MG63 (cell line): ENCODE measurements around the gene MED13. TPM values are rescaled to one million over a fixed set of nuclear protein-coding genes. Genes with fewer than 3 reads are reported as not detected.

Source experiments
- DNase-seq: peaks from one replicate; pipeline ENCODE4 v3.0.0-alpha.2; 2020
- H3K27me3 ChIP-seq: fragments of 250-450 bp; sonication (Bioruptor Pico); 2 replicates; pipeline ENCODE4 v1.5.1; 2020; ENCODE audit warnings: mild to moderate bottlenecking, moderate library complexity
- H3K36me3 ChIP-seq: fragments of 250-450 bp; sonication (Bioruptor Pico); 2 replicates; pipeline ENCODE4 v1.5.1; 2020; ENCODE audit warnings: mild to moderate bottlenecking, moderate library complexity
- H3K4me3 ChIP-seq: fragments of 250-450 bp; sonication (Bioruptor Pico); 2 replicates; pipeline ENCODE4 v1.5.1; 2020; ENCODE audit warnings: mild to moderate bottlenecking, moderate library complexity
- H3K9me3 ChIP-seq: fragments of 250-450 bp; sonication (Bioruptor Pico); 2 replicates; pipeline ENCODE4 v1.5.1; 2020; ENCODE audit warnings: mild to moderate bottlenecking, moderate library complexity
- total RNA-seq: library from RNA; depleted of rRNA; stranded (reverse); fragments of >200 nt; shearing (Covaris generic); gene quantifications from 2 replicates; pipeline ENCODE4 v1.2.3, GENCODE V29; 2014; ENCODE audit warnings: low replicate concordance; rRNA removed

Gene MED13, protein sequence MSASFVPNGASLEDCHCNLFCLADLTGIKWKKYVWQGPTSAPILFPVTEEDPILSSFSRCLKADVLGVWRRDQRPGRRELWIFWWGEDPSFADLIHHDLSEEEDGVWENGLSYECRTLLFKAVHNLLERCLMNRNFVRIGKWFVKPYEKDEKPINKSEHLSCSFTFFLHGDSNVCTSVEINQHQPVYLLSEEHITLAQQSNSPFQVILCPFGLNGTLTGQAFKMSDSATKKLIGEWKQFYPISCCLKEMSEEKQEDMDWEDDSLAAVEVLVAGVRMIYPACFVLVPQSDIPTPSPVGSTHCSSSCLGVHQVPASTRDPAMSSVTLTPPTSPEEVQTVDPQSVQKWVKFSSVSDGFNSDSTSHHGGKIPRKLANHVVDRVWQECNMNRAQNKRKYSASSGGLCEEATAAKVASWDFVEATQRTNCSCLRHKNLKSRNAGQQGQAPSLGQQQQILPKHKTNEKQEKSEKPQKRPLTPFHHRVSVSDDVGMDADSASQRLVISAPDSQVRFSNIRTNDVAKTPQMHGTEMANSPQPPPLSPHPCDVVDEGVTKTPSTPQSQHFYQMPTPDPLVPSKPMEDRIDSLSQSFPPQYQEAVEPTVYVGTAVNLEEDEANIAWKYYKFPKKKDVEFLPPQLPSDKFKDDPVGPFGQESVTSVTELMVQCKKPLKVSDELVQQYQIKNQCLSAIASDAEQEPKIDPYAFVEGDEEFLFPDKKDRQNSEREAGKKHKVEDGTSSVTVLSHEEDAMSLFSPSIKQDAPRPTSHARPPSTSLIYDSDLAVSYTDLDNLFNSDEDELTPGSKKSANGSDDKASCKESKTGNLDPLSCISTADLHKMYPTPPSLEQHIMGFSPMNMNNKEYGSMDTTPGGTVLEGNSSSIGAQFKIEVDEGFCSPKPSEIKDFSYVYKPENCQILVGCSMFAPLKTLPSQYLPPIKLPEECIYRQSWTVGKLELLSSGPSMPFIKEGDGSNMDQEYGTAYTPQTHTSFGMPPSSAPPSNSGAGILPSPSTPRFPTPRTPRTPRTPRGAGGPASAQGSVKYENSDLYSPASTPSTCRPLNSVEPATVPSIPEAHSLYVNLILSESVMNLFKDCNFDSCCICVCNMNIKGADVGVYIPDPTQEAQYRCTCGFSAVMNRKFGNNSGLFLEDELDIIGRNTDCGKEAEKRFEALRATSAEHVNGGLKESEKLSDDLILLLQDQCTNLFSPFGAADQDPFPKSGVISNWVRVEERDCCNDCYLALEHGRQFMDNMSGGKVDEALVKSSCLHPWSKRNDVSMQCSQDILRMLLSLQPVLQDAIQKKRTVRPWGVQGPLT (N-terminal part only)
- total RNA-seq: 13.8 and 21.3 TPM in 2 replicates

DNA sequence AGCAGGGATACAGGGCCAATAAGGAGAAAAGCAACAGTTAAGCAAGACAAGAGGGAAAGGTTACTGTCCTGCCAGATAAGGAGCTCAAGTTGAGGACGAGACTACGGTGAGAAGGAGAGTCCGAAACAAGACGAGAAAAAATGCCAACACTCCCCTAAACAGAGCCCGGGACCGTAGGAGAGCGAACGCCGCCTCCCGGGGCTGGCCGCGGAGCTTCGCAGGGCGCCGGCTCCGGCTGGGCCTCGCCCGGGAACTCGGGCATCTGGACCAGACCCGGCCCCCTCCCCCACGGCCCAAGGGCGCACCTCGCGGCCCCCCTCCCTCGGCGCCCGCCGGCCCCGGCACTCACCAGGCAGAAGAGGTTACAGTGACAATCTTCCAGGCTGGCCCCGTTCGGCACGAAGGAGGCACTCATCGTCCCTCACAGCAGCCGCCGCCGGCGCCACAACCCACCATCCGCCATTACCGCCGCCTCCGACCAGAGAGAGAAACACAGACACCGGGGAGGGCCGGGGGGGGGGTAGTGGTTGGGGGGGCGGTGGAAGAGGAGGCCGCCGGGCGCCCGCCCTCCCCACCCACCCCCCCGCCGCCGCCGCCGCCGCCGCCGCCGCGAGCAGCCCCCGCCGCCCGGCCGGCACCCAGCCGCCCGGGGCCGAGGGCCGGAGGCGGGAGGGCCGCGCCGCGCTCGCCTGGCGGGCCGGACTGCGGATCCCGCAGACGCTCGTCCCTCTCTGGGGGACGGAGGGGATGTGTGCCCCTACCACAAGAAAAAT lies at the start of gene MED13:
TSS of gene MED13 (minus strand) at position 488 of the 773 bp plus-strand sequence. CDS start at position 415, 73 bp downstream.
- DNase-seq: peak; percentile 69
- Histone ChIP-seq H3K9me3 (no peaks in the 10 kb centered on the region), H3K27me3 (no peaks in the 10 kb centered on the region), H3K4me3 (peak within 1 kb of the TSS; percentile 77), H3K36me3 (peaks cover 26% of the 10 kb centered on the region)

DNA sequence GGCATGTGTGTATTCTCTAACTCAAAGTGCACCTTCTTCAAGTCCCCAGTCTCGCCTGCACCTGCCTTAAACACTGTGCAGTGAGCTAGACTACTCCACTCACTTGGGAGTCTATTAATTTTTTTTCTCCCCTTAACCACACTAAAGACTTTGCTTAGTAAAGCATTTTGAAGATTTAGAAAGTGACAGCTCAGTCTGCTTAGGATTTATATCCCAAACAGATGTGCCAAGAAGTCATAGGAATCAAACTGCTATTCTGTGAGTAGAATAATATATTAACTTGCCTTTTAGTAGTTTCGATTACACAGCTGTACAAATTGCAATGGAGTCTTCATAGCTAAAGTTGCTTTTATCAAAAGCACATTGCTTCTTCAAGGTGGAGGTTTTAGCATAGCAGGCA lies 47.2 kb upstream of the MED13 start:
- Histone ChIP-seq H3K4me3 (no peak overlapping the region), H3K9me3 (no peaks in the 10 kb centered on the region), H3K36me3 (no peaks in the 10 kb centered on the region), H3K27me3 (no peaks in the 10 kb centered on the region)
- DNase-seq: no peak

DNA sequence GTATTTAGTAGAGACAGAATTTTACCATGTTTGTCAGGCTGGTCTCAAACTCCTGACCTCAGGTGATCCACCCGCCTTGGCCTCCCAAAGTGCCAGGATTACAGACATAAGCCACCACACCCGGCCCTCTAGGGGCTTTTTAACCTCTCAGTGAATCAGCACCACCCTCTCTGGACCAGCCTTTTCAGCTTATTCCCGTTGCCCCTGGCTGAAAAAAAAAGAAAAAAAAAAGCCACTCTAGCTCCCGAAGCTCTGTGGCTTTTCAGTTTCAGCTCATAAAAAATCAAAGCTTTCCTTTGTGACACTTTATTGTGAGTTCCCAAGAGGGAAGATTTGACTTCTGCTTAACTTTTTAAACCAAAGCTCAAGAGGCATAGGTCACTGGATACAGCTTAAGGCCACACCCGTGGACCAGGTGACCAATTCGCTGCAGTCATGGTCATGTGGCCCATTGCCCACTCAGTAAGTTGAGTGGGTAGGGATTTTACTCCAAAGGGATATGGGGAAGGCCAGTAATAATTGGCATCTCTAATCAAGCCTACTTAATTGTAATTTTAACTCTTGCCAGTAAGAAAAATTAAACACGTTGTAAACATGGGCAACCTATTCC lies 46.6 kb upstream of the MED13 start:
- DNase-seq: no peak
- Histone ChIP-seq H3K4me3 (no peak overlapping the region), H3K27me3 (no peaks in the 10 kb centered on the region)

DNA sequence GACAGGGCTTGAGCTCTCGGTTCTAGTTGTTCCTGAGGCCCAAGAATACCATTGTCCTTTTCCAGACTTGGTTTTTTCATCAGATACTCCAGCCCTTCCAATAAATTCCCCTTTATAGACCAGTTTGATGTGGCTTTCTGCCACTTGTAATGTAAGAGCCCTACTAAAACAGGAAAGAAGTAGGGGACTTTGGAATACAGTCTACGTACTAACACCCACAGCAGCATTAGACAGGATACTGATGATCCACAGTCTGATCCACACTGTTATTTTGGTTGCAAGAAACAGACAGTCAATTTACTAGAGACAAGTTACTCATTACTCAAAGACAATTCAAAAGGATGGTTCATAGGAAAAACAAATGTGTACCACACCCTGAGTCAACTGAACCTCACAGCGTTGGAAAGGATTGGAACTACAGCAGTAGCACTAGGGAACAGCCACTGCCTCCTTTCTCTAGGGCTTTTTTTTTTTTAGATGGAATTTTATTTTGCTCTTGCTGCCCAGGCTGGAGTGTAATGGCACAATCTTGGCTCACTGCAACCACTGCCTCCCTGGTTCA lies 45.9 kb upstream of the MED13 start:
- no peaks in the 10 kb centered on the region for H3K9me3 ChIP-seq
- H3K27me3 ChIP-seq: no peaks in the 10 kb centered on the region
- no peak overlapping the region for H3K4me3 ChIP-seq

More for the DNA sequence above, 46.6 kb upstream of the MED13 start:
- Histone ChIP-seq H3K9me3 (no peaks in the 10 kb centered on the region), H3K36me3 (no peaks in the 10 kb centered on the region)

DNA sequence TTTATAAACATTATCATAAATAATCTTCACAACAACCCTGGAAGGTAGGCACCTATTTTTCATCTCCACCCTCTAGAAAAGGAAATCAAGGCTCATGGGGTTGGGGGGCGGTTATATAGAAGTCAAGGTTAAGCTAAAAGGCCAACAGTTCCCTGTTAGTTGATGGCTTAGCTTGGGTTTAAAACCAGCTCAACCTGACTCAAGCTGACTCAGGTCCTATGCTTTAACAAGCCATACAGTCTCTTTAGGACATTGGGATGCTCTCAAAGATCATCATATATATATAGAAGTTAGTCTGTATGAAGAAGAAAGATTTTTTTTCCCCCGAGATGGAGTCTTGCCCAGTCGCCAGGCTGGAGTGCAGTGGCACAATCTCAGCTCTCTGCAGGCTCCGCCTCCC lies 44.8 kb upstream of the MED13 start:
- no peak for DNase-seq
- H3K27me3 ChIP-seq: no peaks in the 10 kb centered on the region
- no peaks in the 10 kb centered on the region for H3K9me3 ChIP-seq
- H3K36me3 ChIP-seq: no peaks in the 10 kb centered on the region
- no peak overlapping the region for H3K4me3 ChIP-seq

More for the DNA sequence above, 45.9 kb upstream of the MED13 start:
- DNase-seq: no peak
- H3K36me3 ChIP-seq: no peaks in the 10 kb centered on the region

DNA sequence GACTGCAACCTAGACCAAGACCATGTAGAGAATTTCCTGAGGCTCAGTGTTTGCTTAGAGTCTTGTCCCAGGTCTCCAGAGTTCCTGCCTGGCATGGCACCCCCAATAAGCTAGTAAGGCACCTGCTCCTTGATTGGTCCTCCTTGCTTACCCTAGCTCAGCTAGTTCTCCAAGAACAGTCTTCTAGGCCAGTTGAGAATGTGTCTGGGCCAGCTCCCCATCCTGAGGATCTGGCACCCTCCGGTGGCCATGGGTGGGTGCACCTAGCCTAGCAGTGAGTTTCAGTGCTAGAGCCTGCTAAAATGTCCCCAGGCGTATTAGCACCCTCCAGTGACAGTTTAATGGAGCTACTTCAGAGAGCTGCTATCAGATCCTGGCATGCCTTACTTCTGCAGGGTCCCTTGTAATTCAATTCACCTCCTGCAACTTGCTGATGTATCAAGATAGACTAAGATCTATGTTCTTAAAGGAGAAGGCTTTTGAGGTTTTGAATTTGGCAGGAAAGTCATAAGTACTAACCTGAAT lies 44.4 kb upstream of the MED13 start:
- Histone ChIP-seq H3K36me3 (no peaks in the 10 kb centered on the region), H3K9me3 (no peaks in the 10 kb centered on the region), H3K27me3 (no peaks in the 10 kb centered on the region), H3K4me3 (no peak overlapping the region)
- peak; percentile 77 for DNase-seq

DNA sequence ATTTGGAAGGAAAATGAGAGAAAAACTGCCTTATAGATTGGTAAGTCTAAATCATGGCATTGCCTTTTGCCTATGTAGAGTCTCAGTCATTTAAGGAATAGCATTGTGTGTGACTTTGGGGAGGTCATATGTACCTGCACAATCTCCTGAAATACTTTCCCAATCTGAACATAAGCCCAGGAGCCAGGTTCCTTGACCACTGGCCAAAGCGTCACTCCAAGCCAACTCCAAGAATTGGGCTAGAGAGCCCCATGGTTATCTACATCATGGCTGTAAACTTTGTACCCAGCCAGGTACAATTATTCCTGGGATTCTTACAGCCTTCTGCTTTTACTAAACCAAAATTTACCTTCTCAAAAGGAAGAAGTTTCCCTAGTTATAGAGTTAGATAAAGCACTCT lies 40.8 kb upstream of the MED13 start:
- Histone ChIP-seq H3K9me3 (no peaks in the 10 kb centered on the region), H3K4me3 (no peak overlapping the region), H3K36me3 (no peaks in the 10 kb centered on the region), H3K27me3 (no peaks in the 10 kb centered on the region)
- no peak for DNase-seq

DNA sequence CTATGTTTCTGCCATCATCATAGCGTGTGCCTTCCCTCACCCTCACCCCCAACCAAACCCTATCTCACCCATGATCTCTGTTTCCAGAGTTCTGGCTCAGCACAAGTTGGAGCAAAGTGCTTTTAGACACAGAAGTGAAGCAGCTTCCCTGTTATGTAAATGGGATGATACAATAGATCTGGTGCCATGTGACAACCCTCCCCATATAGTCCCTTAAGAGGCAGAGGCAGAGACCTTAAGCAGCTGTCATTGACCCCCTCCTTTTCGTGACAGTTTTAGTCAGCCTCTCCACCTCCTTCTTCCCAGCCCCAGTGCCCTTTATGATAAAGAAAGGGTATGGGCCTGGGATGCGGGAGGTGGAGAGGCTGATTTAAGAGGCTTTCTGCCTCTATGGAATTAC lies 40.3 kb upstream of the MED13 start:
- no peaks in the 10 kb centered on the region for H3K9me3 ChIP-seq
- no peaks in the 10 kb centered on the region for H3K27me3 ChIP-seq
- no peak for DNase-seq
- H3K4me3 ChIP-seq: no peak overlapping the region
- no peaks in the 10 kb centered on the region for H3K36me3 ChIP-seq

DNA sequence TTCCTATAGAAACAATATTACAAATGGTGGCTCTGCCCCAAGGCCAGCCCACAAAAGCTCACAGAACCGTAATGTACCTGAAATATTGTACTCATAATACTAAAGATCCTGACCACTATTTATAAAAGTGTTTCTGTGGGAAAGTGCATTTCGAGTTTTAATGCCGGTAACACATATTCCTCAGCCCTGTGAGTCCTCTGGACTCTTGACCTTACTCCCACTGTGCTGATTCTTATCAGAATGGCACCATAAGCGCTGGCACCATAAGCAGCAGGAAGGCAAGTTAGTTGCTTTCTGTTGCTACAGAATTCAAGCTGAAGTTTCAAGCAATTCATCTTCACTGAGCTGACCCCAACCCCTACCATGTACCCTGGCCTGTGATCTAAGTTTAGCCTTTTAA lies 36.4 kb upstream of the MED13 start:
- H3K9me3 ChIP-seq: no peaks in the 10 kb centered on the region

DNA sequence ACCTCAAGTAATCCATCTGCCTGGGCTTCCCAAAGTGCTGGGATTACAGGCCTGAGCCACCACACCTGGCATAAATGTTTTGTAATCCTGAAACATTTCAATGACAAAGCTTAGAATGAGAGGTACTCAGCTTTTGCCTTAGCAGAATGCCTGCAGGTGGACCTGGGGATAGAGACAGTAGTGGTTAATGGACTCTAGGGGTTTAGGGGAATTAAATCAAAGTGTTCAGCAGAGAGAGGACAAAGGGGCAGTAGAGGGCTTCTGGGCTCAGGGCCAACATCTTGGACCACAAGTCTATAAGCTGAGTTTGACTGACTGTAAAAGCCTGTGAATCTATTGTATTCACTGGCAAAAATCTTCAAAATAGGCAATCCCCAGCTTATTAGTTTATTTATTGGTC lies 36.0 kb upstream of the MED13 start:
- Histone ChIP-seq H3K9me3 (no peaks in the 10 kb centered on the region), H3K27me3 (no peaks in the 10 kb centered on the region; the same call in 1 of the 2 replicates), H3K36me3 (no peaks in the 10 kb centered on the region), H3K4me3 (no peak overlapping the region)
- DNase-seq: no peak

More for the DNA sequence above, 36.4 kb upstream of the MED13 start:
- Histone ChIP-seq H3K36me3 (no peaks in the 10 kb centered on the region), H3K27me3 (no peaks in the 10 kb centered on the region; the same call in 1 of the 2 replicates), H3K4me3 (no peak overlapping the region)
- no peak for DNase-seq

DNA sequence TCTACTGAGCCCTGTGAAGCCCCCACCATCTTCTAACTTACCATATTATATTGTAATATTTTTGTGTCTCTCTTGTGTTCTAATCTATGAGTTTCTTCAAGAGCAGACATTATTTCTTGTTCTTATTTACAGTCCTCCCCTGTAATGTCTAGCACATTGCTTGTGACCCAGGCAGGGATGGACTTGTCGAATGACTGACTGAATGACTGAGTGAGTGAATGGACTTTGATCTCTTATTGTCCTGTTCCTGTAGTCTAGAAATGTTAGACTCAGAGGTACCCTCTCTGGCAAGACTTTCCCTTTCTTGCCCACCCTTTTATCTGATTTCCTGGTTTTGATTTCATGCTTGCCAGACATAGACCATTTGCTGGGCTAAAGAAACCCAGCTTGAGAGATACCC lies 35.0 kb upstream of the MED13 start:
- H3K36me3 ChIP-seq: no peaks in the 10 kb centered on the region
- DNase-seq: no peak
- no peaks in the 10 kb centered on the region; the same call in 1 of the 2 replicates for H3K27me3 ChIP-seq
- H3K4me3 ChIP-seq: no peak overlapping the region
- no peaks in the 10 kb centered on the region for H3K9me3 ChIP-seq

DNA sequence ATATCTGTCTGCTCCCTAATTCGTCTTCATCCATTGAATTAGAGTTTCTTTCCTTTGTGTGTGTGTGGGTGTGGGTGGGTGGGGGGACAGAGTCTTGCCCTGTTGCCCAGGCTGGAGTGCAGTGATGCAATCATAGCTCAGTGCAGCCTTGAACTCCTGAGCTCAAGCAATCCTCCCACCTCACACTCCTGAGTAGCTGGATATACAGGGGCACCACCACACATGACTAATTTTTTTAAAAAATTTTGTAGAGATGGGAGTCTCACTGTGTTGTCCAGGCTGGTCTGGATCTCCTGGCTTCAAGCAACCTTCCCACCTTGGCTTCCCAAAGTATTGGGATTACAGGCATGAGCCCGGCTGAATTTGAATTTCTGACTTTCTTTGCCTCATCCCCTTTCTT lies 34.5 kb upstream of the MED13 start:
- no peaks in the 10 kb centered on the region for H3K9me3 ChIP-seq
- no peaks in the 10 kb centered on the region; the same call in 1 of the 2 replicates for H3K27me3 ChIP-seq
- no peak for DNase-seq
- H3K36me3 ChIP-seq: no peaks in the 10 kb centered on the region
- H3K4me3 ChIP-seq: no peak overlapping the region

DNA sequence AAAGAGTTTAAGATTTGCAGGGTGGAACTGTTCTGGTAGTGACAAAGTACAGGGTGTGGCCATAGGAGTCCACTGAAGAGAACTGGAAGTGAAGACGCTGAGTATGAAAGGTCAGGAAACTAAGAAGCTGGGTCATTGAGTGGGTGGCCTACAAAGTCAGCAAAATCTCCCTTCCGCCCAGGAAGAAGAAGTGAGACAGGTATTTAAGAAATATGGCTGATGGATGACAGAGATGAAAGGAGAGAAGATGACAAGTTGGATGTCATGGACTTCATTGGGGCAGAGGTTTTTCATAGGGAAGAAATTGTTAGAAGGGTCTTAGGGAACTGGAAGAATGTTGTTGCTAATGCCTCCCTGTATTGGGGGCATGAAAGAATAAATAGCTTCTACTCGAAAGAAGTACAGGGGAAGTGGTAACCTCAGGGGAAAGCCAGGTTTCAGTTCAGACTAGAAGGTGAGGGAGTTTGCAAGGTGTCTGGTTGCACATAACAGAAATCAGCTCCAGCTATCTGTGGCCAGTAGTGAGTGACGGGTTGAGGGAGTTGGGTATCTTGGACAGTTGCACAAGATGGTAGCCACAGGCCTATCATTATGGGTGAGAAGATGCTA lies 33.6 kb upstream of the MED13 start:
- Histone ChIP-seq H3K4me3 (no peak overlapping the region), H3K27me3 (no peaks in the 10 kb centered on the region; the same call in 1 of the 2 replicates), H3K9me3 (no peaks in the 10 kb centered on the region), H3K36me3 (no peaks in the 10 kb centered on the region)
- no peak for DNase-seq

DNA sequence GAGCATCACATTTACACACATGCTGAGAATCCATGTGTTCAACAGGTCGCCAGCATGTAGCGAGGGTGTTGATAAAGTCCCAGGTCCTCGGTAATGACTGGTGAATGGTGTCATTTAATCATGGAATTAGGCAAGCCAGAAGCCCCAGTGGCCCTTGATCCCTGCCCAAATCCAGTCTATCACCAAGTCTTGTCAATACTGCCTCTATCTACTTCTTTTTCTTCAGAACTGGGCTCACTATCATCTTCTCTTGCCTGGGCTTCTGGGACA lies 31.3 kb upstream of the MED13 start:
- Histone ChIP-seq H3K27me3 (no peaks in the 10 kb centered on the region; the same call in 1 of the 2 replicates), H3K36me3 (no peaks in the 10 kb centered on the region), H3K4me3 (no peak overlapping the region), H3K9me3 (no peaks in the 10 kb centered on the region)
- no peak for DNase-seq

DNA sequence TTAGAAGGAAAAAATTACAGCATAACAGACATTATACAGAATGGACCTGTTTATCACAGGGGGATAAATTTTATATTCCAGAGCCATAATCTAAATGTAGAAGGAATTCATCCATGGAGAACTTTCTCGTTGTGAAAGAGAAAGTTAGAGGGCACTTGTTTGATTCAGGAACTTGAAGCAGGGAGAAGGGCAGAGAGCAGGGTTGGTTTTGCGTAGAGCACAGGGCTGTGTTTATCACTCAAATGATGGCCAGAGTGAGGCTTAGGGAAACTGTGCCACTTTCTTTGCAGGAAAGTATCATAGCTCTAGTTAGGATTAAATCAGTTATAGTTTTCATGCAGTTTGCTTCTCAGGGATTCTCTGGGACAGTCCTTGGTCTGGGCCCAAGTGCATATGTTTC lies 29.1 kb upstream of the MED13 start:
- Histone ChIP-seq H3K4me3 (no peak overlapping the region), H3K36me3 (no peaks in the 10 kb centered on the region), H3K9me3 (no peaks in the 10 kb centered on the region), H3K27me3 (no peaks in the 10 kb centered on the region; the same call in 1 of the 2 replicates)
- no peak for DNase-seq
